Spleen (tissue), 13 donors: Measurements from ENCODE around the gene ECT2. TPM values are rescaled to one million over a fixed set of nuclear protein-coding genes. Genes with fewer than 3 reads are reported as not detected.

Source experiments
- DNase-seq: peaks from one replicate; pipeline ENCODE4 v3.0.0-alpha.2; 2020
- H3K27ac ChIP-seq, 8 donors: fragments of 200-600 bp; sonication (generic) in 7 of 8; 1 replicate in 4 of 8; 2 replicates in 4 of 8; pipeline versions ENCODE4 v1.5.0 to v1.8.0; 2016 to 2021; ENCODE audit warnings: inconsistent platforms in 4 of 8, mild to moderate bottlenecking in 4 of 8, moderate library complexity in 1 of 8
- H3K27me3 ChIP-seq, 7 donors: fragments of 200-600 bp; sonication (generic) in 6 of 7; replicated peaks in 1 of 7; 1 replicate in 4 of 7; 2 replicates in 3 of 7; pipeline versions ENCODE4 v1.5.0 to v1.8.0; 2016 to 2021; ENCODE audit warnings: inconsistent platforms in 3 of 7, mild to moderate bottlenecking in 1 of 7
- H3K36me3 ChIP-seq, 6 donors: fragments of 200-600 bp; sonication (generic) in 5 of 6; 1 replicate in 4 of 6; 2 replicates in 2 of 6; pipeline versions ENCODE4 v1.5.0 to v1.8.0; 2016 to 2021; ENCODE audit warnings: inconsistent platforms in 2 of 6
- H3K4me1 ChIP-seq, 6 donors: fragments of 200-600 bp; sonication (generic) in 5 of 6; 1 replicate in 3 of 6; 2 replicates in 3 of 6; pipeline versions ENCODE4 v1.5.0 to v1.8.0; 2016 to 2021; ENCODE audit warnings: inconsistent platforms in 3 of 6
- H3K4me3 ChIP-seq, 8 donors: fragments of 200-600 bp; sonication (generic) in 7 of 8; 1 replicate in 4 of 8; 2 replicates in 4 of 8; pipeline versions ENCODE4 v1.5.0 to v1.8.0; 2016 to 2021; ENCODE audit warnings: inconsistent platforms in 4 of 8, mild to moderate bottlenecking in 4 of 8, moderate library complexity in 2 of 8
- H3K9me3 ChIP-seq, 8 donors: fragments of 200-600 bp; sonication (generic) in 7 of 8; 1 replicate in 4 of 8; 2 replicates in 4 of 8; pipeline versions ENCODE4 v1.5.0 to v1.8.0; 2016 to 2021; ENCODE audit warnings: inconsistent platforms in 4 of 8
- POLR2A ChIP-seq, 3 donors: fragments of 450-650 bp; IDR thresholded peaks; one replicate each; pipeline ENCODE4 v1.5.1; 2017; ENCODE audit warnings: antibody characterized with exemption in 3 of 3, mild to moderate bottlenecking in 1 of 3
- POLR2AphosphoS5 ChIP-seq, 3 donors: sonication (generic); formaldehyde crosslinking; IDR thresholded peaks; one replicate each; pipeline ENCODE4 v1.5.1; 2017; ENCODE audit warnings: antibody characterized with exemption in 3 of 3
- WGBS, 5 donors: extraction: QIAGEN DNeasy Blood & Tissue Kit in 3 of 5; methylation state at CpG; one replicate each; pipeline versions ENCODE4 v1.1.5 to v1.1.7; 2013 to 2018; 5-methylcytosine and 5-hydroxymethylcytosine counted together
- intact Hi-C: fragments of 100-400 bp; cut with DNase I; formaldehyde crosslinking; loops from one replicate; pipeline ENCODE4 v1.15.0; 2023; ENCODE audit warnings: low total_unique reads
- long read RNA-seq, 2 donors: transcript quantifications; one replicate each; lab custom pipeline, GENCODE V29; 2026
- polyA plus RNA-seq, 3 donors: library from polyadenylated mRNA; stranded (reverse); fragments of 200-250 nt; gene quantifications; one replicate each; pipeline ENCODE4 v1.2.1, GENCODE V29; 2013
- total RNA-seq, 7 donors: library from RNA; depleted of rRNA in 3 of 7; stranded (reverse); fragments of >200 nt in 3 of 7; fragmentation: NEBNext Ultra II Directional in 4 of 7; extraction: Animal tissue kit (Norgen Biotek cat#: 25700) in 4 of 7; gene quantifications; one replicate each; pipeline versions ENCODE4 v1.1.0 to v1.2.1, GENCODE V29; 2016 to 2021
- TF ChIP-seq, protein P1 (sequence below), 11 experiments: fragments of 200-600 bp in 7 of 11; fragments of 450-650 bp in 4 of 11; sonication (generic) in 4 of 11; IDR thresholded peaks in 8 of 11; conservative IDR thresholded peaks in 3 of 11; 1 replicate in 7 of 11; 2 replicates in 4 of 11; pipeline versions ENCODE4 v1.4.0 to v1.8.0; 2016 to 2021; ENCODE audit warnings: antibody characterized with exemption in 11 of 11, inconsistent platforms in 4 of 11, mild to moderate bottlenecking in 1 of 11
- donor health status: healthy with polysubstance abuse.
- donor health status: DM: no; HTN: no; CAD: no; lungs with moderate emphysema.
- donor health status: DM: no; HTN: no; CAD: no.
- donor health status: Bipolar disorder and iron deficiency.
- donor health status: healthy.
- donor health status: DM: no; HTN: no; CAD: no.
- donor health status: DM: yes; HTN: yes; CAD: no.

ECT2 gene, protein sequence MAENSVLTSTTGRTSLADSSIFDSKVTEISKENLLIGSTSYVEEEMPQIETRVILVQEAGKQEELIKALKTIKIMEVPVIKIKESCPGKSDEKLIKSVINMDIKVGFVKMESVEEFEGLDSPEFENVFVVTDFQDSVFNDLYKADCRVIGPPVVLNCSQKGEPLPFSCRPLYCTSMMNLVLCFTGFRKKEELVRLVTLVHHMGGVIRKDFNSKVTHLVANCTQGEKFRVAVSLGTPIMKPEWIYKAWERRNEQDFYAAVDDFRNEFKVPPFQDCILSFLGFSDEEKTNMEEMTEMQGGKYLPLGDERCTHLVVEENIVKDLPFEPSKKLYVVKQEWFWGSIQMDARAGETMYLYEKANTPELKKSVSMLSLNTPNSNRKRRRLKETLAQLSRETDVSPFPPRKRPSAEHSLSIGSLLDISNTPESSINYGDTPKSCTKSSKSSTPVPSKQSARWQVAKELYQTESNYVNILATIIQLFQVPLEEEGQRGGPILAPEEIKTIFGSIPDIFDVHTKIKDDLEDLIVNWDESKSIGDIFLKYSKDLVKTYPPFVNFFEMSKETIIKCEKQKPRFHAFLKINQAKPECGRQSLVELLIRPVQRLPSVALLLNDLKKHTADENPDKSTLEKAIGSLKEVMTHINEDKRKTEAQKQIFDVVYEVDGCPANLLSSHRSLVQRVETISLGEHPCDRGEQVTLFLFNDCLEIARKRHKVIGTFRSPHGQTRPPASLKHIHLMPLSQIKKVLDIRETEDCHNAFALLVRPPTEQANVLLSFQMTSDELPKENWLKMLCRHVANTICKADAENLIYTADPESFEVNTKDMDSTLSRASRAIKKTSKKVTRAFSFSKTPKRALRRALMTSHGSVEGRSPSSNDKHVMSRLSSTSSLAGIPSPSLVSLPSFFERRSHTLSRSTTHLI
- total RNA-seq: 10 to 100 TPM in 5 of 7 donors, 1 to 10 TPM in 2; 7.7 to 19.1 (median 11.1) TPM
- polyA plus RNA-seq: 1 to 10 TPM; 2.2 to 4.0 (median 3.1) TPM
- long read RNA-seq, donor 1, full-length matches to known transcripts: 3 of 3 reads
- long read RNA-seq, donor 1, partial matches to known transcripts: 0 of 3 reads
- long read RNA-seq, donor 1, other reads (novel, unspliced or antisense): 0 of 3 reads
- long read RNA-seq, donor 2, full-length matches to known transcripts: 1 of 11 reads
- long read RNA-seq, donor 2, partial matches to known transcripts: 10 of 11 reads
- long read RNA-seq, donor 2, other reads (novel, unspliced or antisense): 0 of 11 reads

DNA sequence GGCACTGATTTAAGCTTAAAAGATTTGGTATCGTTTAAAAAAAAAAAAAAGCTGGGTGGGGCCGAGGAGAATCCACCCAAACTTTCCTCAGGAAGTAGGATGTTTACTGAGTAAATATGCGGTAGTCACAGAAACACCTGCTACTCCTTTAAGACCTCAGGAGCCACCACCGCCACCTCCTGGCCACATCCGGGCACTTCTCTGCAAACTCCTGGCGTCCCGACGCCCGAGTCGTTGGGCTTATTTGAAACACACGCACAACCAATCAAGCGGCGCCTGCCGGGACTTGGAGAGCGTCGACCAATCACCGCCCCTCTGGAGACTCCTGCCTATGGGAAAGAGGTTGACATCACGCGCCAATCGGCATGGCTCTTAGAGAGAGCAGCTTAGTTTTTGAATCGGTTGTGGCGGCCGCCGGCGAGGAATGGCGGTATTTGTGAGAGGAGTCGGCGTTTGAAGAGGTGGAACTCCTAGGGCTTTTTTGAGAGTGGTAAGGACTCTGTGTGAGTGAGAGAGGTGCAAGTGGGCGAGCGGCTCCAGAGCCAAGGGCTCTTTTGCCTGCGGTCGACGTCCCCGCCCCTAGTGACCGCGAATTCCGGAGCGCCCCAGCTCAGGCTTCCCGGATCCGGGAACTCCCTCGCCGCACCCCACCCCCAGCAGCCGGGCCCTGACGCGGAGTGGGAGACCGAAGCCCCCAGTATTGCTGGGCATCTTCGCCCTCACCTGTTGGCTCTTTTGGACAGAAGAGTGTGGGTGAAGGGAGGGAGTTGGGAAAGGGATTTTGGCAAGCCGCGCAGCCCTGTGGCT is at the start of gene ECT2:
ECT2 (plus strand) TSS at position 359 of the 807 bp plus-strand sequence. CDS start 3,805 bp downstream, outside the sequence.
- peak within 1 kb of the TSS; percentile 77 to 98 (median 94) for H3K4me3 ChIP-seq
- H3K27me3 ChIP-seq: no peaks in the 10 kb centered on the region
- 0 to 1% (median 0%) methylated on average over 42 to 49 of the region's 49 CpGs for WGBS, 5 donors
- intact Hi-C loops: no loop called here
- H3K4me1 ChIP-seq: peaks cover 7 to 40% (median 22%) of the 10 kb centered on the region in 6 donors
- no peaks in the 10 kb centered on the region for H3K9me3 ChIP-seq
- peak; percentile 77 to 84 (median 81) for TF ChIP-seq POLR2AphosphoS5 (IDR thresholded peaks at IDR 0.05)
- TF ChIP-seq POLR2A (IDR thresholded peaks at IDR 0.05): no peak
- TF ChIP-seq, protein P1, sequence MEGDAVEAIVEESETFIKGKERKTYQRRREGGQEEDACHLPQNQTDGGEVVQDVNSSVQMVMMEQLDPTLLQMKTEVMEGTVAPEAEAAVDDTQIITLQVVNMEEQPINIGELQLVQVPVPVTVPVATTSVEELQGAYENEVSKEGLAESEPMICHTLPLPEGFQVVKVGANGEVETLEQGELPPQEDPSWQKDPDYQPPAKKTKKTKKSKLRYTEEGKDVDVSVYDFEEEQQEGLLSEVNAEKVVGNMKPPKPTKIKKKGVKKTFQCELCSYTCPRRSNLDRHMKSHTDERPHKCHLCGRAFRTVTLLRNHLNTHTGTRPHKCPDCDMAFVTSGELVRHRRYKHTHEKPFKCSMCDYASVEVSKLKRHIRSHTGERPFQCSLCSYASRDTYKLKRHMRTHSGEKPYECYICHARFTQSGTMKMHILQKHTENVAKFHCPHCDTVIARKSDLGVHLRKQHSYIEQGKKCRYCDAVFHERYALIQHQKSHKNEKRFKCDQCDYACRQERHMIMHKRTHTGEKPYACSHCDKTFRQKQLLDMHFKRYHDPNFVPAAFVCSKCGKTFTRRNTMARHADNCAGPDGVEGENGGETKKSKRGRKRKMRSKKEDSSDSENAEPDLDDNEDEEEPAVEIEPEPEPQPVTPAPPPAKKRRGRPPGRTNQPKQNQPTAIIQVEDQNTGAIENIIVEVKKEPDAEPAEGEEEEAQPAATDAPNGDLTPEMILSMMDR (IDR thresholded peaks at IDR 0.05 in 8 of 11, conservative IDR thresholded peaks at IDR 0.05 in 3 of 11): peak; percentile 64 to 94 (median 83)
- H3K36me3 ChIP-seq: peaks cover 0 to 5% (median 0%) of the 10 kb centered on the region in 6 donors
- H3K27ac ChIP-seq: peak within 1 kb of the TSS; percentile 51 to 89 (median 79)
- peak; percentile 99 for DNase-seq

DNA sequence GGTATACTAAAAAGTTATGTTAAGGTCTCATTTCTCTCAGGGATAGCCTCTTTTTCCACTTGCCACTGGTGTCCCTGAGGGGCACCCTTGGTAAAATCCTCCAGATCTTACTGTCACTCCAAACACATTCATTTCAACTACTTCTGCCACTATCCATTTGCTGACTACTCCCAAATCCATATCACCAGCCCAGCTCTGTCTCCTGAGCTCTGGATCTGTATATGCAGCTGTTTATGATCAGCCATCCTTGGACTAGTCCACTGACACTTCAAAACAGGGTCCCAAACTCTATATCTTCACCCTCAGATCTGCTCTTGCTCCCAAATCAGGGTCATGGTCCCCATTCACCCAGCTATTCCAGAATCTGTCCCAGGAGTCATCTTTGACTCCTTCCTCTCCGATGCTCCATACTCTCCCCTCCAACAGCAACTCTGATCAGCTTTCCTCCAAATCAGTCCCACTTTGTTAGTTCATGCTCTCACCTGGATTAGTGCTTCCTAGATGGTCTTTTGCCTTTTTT is 49.5 kb upstream of the ECT2 start:
- peaks cover 0 to 32% (median 13%) of the 10 kb centered on the region in 6 donors for H3K4me1 ChIP-seq
- H3K9me3 ChIP-seq: no peaks in the 10 kb centered on the region
- H3K27me3 ChIP-seq: no peaks in the 10 kb centered on the region
- H3K36me3 ChIP-seq: no peaks in the 10 kb centered on the region
- no peak overlapping the region for H3K4me3 ChIP-seq
- intact Hi-C loops: no loop called here
- H3K27ac ChIP-seq: no peak overlapping the region
- 92 to 100% (median 100%) methylated on average over 1 of the region's 1 CpG for WGBS, 5 donors
- TF ChIP-seq, protein P1 (IDR thresholded peaks at IDR 0.05 in 8 of 11, conservative IDR thresholded peaks at IDR 0.05 in 3 of 11): no peak
- no peak for TF ChIP-seq POLR2A (IDR thresholded peaks at IDR 0.05)
- no peak for TF ChIP-seq POLR2AphosphoS5 (IDR thresholded peaks at IDR 0.05)
- DNase-seq: no peak

DNA sequence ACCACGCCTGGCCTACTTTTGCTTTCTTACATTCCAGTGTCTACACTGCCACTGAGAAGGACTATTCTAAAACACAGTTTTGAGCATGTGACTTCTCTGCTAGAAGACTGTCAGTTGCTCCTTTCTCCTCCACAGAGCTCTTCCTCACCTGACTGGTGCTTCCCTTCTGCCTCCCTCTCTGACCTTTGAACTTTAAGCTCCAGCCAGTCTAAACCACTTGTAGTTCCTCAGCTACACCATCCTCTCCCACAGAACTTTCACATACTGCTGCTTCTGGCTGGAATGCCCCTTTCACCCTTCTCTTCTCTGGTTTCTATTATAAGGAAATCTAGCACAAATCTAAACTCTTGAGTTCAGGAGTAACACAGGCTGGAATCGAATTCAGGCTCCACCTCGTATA is 48.8 kb upstream of the ECT2 start:
- no peak for DNase-seq
- H3K36me3 ChIP-seq: no peaks in the 10 kb centered on the region
- no peak overlapping the region for H3K27ac ChIP-seq
- no peak for TF ChIP-seq POLR2A (IDR thresholded peaks at IDR 0.05)
- TF ChIP-seq, protein P1 (IDR thresholded peaks at IDR 0.05 in 8 of 11, conservative IDR thresholded peaks at IDR 0.05 in 3 of 11): no peak
- no peak for TF ChIP-seq POLR2AphosphoS5 (IDR thresholded peaks at IDR 0.05)
- H3K4me3 ChIP-seq: no peak overlapping the region
- no peaks in the 10 kb centered on the region for H3K27me3 ChIP-seq
- WGBS, 5 donors: 90 to 94% (median 91%) methylated on average over 3 of the region's 3 CpGs
- H3K4me1 ChIP-seq: peaks cover 0 to 33% (median 13%) of the 10 kb centered on the region in 6 donors
- H3K9me3 ChIP-seq: no peaks in the 10 kb centered on the region
- intact Hi-C loops: no loop called here
